ENCODE measurements around the gene PRKX. TPM values are rescaled to one million over a fixed set of nuclear protein-coding genes. Genes with fewer than 3 reads are reported as not detected.

The PRKX gene
- total and polyA plus RNA-seq, 5 donors: 1.6 to 6.4 (median 4.3) TPM

DNA sequence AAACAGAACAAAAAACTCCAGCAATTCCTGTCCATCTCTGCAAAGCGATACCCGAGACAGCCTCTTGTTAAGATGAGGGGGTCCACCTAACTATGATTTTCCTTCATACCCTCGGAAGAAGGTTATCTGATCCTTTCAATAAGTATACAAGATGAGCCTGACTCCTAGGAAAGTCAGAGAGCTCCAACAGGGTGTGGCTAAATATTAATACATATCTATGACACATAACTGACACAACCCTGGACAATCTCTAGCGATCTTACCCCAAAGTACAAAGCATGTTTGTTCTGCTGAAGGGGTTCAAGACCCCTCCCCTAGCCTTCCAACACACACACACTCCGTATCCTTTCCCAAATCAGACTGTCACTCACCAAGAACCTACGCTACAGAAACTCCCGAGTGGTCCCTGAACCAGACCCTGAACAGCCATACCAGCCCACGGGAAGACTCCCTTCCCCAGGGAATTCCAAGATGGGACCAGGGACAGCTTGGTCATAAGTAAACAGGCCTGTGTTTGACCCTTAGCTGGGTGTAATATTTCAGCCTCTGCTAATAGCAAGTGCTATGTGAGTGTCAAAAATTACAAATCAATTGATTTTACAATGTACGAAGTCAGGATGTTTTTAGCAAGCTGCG lies 110.3 kb downstream of the PRKX start:
- ATAC-seq (no peak), DNase-seq (no peak)
- H3K4me1 ChIP-seq (ENCODE audit: control insufficient read depth, insufficient read depth, low read length): no peaks in the 10 kb centered on the region
- no peak overlapping the region for H3K4me3 ChIP-seq (ENCODE audit: low read length)
- H3K9me3 ChIP-seq (ENCODE audit: control insufficient read depth, low read length): no peaks in the 10 kb centered on the region
- no peak overlapping the region for H3K27ac ChIP-seq (ENCODE audit: low read length)
- WGBS: 84% methylated on average over 10 of the region's 10 CpGs
- intact Hi-C loops (cut with DNase I): no loop called here
- no peaks in the 10 kb centered on the region for H3K27me3 ChIP-seq (ENCODE audit: control insufficient read depth, insufficient read depth)

- H3K4me1 ChIP-seq (ENCODE audit: control insufficient read depth, insufficient read depth, low read length): no peaks in the 10 kb centered on the region
- intact Hi-C loops (cut with DNase I): no loop called here
- 33% methylated on average over 7 of the region's 7 CpGs for WGBS
- no peaks in the 10 kb centered on the region for H3K27me3 ChIP-seq (ENCODE audit: control insufficient read depth, insufficient read depth)
- H3K9me3 ChIP-seq (ENCODE audit: control insufficient read depth, low read length): no peaks in the 10 kb centered on the region
- H3K27ac ChIP-seq (ENCODE audit: low read length): no peak overlapping the region
- DNase-seq (no peak), ATAC-seq (no peak)
- H3K4me3 ChIP-seq (ENCODE audit: low read length): no peak overlapping the region
These were observed 113.5 kb downstream of the PRKX start for GRCh38 chrX:3599802-3600430.

DNA sequence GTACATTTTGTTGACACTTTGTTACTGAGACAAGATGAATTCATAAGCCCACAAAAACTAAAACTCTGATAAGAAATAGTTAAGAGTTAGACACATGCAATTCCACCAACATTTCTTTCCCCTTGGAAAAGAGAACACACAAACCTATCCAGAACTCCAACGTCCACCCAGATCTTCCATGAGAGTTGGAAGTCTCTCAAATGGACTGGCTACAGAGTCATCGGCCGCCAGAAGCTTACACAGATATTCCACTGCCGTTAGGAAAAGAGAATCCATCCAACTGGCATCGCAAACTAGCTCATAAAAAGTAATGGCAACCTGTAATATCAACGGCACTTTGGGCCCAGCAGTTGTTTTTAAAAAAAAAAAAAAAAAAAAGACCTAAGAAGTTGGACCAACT lies 114.7 kb downstream of the PRKX start:
- intact Hi-C loops (cut with DNase I): no loop called here
- Histone ChIP-seq H3K9me3 (ENCODE audit: control insufficient read depth, low read length) (no peaks in the 10 kb centered on the region), H3K27ac (ENCODE audit: low read length) (no peak overlapping the region), H3K4me1 (ENCODE audit: control insufficient read depth, insufficient read depth, low read length) (no peaks in the 10 kb centered on the region), H3K27me3 (ENCODE audit: control insufficient read depth, insufficient read depth) (no peaks in the 10 kb centered on the region), H3K4me3 (ENCODE audit: low read length) (no peak overlapping the region)
- DNase-seq (no peak), ATAC-seq (peak; percentile 21 to 77)
- WGBS: 72% methylated on average over 6 of the region's 6 CpGs

- Histone ChIP-seq H3K27me3 (ENCODE audit: control insufficient read depth, insufficient read depth) (no peaks in the 10 kb centered on the region), H3K4me3 (ENCODE audit: low read length) (no peak overlapping the region), H3K27ac (ENCODE audit: low read length) (no peak overlapping the region), H3K4me1 (ENCODE audit: control insufficient read depth, insufficient read depth, low read length) (no peaks in the 10 kb centered on the region), H3K9me3 (ENCODE audit: control insufficient read depth, low read length) (no peaks in the 10 kb centered on the region)
- intact Hi-C loops (cut with DNase I): no loop called here
- ATAC-seq (no peak), DNase-seq (no peak)
- 100% methylated on average over 3 of the region's 3 CpGs for WGBS
These were observed 115.3 kb downstream of the PRKX start for GRCh38 chrX:3598046-3598605.

DNA sequence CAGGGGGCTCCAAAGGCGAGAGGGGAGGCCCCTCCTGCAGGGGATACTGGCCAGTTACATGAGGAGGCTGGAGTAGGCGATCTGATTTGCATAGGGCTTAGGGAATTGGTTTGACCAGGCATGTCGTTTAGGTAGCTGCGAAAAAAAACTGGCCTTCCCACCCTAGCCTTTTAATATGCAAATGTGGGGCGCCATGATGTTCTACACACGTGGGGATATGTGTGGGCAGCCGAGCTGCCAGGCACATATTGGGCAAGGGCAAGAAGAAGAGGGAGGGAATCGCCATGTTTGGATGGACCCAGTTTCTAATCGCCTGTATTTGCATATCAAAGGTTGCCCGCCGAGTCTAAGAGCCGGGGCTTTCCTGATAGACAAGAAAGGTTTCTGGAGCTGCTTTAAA lies 121.3 kb downstream of the PRKX start:
- ATAC-seq (no peak), DNase-seq (no peak)
- 41% methylated on average over 12 of the region's 12 CpGs for WGBS
- H3K4me1 ChIP-seq (ENCODE audit: control insufficient read depth, insufficient read depth, low read length): no peaks in the 10 kb centered on the region
- no peak overlapping the region for H3K27ac ChIP-seq (ENCODE audit: low read length)
- H3K27me3 ChIP-seq (ENCODE audit: control insufficient read depth, insufficient read depth): no peaks in the 10 kb centered on the region
- H3K9me3 ChIP-seq (ENCODE audit: control insufficient read depth, low read length): no peaks in the 10 kb centered on the region
- intact Hi-C loops (cut with DNase I): no loop called here
- H3K4me3 ChIP-seq (ENCODE audit: low read length): no peak overlapping the region

DNA sequence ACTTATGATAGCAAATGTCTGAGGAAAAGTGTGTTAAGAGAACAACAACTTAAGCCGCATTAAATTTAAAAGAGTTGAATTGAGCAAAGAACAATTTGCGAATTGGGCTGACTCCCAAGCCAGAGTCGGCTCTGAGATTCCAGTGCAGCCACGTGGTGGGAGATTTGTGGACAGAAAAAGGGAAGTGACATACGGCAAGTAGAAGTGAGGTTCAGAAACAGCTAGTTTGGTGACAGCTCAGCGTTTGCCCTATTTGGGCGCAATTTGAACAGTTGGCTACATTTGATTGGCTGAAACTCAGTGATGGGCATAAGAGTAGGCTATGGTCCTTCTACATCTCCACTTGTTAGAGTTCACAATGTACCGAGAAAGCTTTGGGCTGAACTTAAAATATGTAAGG lies 124.0 kb downstream of the PRKX start:
- DNase-seq (no peak), ATAC-seq (no peak)
- intact Hi-C loops (cut with DNase I): no loop called here
- Histone ChIP-seq H3K9me3 (ENCODE audit: control insufficient read depth, low read length) (no peaks in the 10 kb centered on the region), H3K27me3 (ENCODE audit: control insufficient read depth, insufficient read depth) (no peaks in the 10 kb centered on the region), H3K4me3 (ENCODE audit: low read length) (no peak overlapping the region), H3K27ac (ENCODE audit: low read length) (no peak overlapping the region), H3K4me1 (ENCODE audit: control insufficient read depth, insufficient read depth, low read length) (no peaks in the 10 kb centered on the region)
- 61% methylated on average over 8 of the region's 8 CpGs for WGBS

GRCh38 chrX:3585719-3586118 lies 127.7 kb downstream of the PRKX start:
- Histone ChIP-seq H3K27me3 (ENCODE audit: control insufficient read depth, insufficient read depth) (no peaks in the 10 kb centered on the region), H3K9me3 (ENCODE audit: control insufficient read depth, low read length) (no peaks in the 10 kb centered on the region), H3K4me3 (ENCODE audit: low read length) (no peak overlapping the region), H3K4me1 (ENCODE audit: control insufficient read depth, insufficient read depth, low read length) (no peaks in the 10 kb centered on the region), H3K27ac (ENCODE audit: low read length) (no peak overlapping the region)
- ATAC-seq (no peak), DNase-seq (no peak)
- intact Hi-C loops (cut with DNase I): no loop called here
- 71% methylated on average over 3 of the region's 3 CpGs for WGBS

DNA sequence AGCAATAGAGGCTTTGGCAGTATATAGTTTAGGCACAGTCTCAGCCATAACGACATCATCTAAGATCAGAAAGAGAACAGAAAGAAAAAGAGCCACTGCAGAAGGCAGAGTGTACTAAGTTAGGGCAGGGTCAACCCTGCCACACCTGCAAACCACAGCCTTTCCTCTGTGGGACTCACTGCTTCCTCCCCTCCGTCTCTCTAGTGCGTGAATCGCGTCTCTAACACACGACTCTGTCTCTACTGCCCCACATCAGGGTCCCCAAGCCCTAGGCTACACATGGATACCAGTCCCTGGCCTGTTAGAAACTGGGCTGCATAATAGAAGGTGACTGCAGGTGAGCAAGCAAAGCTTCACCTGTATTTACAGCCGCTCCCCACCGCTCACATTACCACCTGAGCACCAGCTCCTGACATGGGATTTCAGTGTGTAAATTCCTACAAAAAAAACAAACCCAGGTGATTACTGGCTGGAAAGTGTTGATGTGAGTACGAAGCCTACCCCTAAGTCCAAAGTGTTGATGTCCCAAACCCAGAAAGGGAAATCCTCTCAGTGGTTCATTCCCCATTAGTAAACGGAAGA lies 128.9 kb downstream of the PRKX start:
- WGBS: 78% methylated on average over 10 of the region's 10 CpGs
- Histone ChIP-seq H3K27ac (ENCODE audit: low read length) (no peak overlapping the region), H3K4me3 (ENCODE audit: low read length) (no peak overlapping the region), H3K4me1 (ENCODE audit: control insufficient read depth, insufficient read depth, low read length) (no peaks in the 10 kb centered on the region), H3K9me3 (ENCODE audit: control insufficient read depth, low read length) (no peaks in the 10 kb centered on the region), H3K27me3 (ENCODE audit: control insufficient read depth, insufficient read depth) (no peaks in the 10 kb centered on the region)
- ATAC-seq (no peak), DNase-seq (no peak)
- intact Hi-C loops (cut with DNase I): no loop called here

DNA sequence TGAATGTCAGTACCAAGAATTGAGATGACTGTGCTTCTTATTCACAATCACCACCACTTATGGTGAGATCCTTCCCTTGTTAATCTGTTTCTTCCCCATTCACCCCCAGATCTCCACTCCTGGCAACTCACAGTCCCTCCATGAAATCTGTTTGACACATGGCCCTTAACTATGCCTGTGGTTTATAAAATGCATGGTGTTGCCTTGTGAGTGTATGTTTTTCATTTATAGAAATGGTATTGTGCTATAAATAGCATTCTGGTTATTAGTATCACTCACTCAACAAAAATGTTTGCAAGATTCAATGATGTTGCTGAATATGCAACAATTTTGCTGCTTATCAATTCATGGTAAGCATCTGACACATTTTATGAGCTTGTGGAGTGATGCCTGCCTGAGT lies 131.0 kb downstream of the PRKX start:
- Histone ChIP-seq H3K4me1 (ENCODE audit: control insufficient read depth, insufficient read depth, low read length) (no peaks in the 10 kb centered on the region), H3K27me3 (ENCODE audit: control insufficient read depth, insufficient read depth) (no peaks in the 10 kb centered on the region), H3K4me3 (ENCODE audit: low read length) (no peak overlapping the region), H3K9me3 (ENCODE audit: control insufficient read depth, low read length) (no peaks in the 10 kb centered on the region), H3K27ac (ENCODE audit: low read length) (no peak overlapping the region)
- ATAC-seq: no peak
- intact Hi-C loops (cut with DNase I): no loop called here
- DNase-seq: no peak

DNA sequence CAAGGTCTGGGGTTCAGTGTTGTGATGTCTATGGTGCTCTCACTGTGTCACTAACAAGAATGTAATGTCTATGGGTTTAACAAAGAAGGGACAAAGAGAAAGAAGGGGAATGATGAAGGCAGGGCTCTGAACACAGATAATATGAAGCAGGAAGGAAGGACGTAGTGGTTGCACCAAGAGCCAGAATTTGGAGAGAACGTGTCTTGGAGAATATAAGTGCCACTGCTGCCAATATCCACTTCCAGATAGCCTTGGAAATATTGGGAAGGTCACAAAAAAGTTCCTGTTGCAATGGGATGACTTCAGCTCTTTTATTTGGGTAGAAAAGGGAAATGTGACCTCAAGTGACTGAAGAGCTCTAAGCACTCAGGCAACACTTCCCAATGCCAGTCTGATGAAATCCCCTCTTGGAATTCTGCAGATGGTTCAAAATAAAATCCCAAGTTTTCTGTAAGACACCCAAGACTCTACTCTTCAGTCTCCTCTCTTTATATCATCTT lies 131.8 kb downstream of the PRKX start:
- 53% methylated on average over 2 of the region's 2 CpGs for WGBS
- ATAC-seq: no peak
- H3K27ac ChIP-seq (ENCODE audit: low read length): no peak overlapping the region

DNA sequence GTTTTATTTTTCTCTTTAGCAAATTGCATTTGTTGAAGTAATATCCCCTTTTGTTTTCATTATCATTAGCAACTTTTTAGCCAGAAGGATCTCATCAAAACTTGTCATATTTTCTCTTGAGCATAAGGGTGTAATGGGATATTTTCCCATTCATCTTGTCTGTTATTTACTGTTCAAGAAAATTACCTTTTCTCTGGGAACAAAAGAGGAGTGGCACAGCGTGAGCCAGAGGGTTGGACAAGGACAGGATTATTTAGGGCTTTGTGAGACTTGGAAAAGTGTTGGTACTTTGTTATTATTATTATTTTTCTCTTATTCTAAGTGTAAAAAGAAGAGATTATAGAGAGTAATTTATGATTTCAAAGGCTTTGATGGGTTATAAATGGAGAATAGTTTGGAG lies 135.9 kb downstream of the PRKX start:
- DNase-seq: no peak
- no peaks in the 10 kb centered on the region for H3K27me3 ChIP-seq (ENCODE audit: control insufficient read depth, insufficient read depth)
- no peak overlapping the region for H3K4me3 ChIP-seq (ENCODE audit: low read length)
- intact Hi-C loops (cut with DNase I): no loop called here
- no peaks in the 10 kb centered on the region for H3K4me1 ChIP-seq (ENCODE audit: control insufficient read depth, insufficient read depth, low read length)
- no peak for ATAC-seq
- no peak overlapping the region for H3K27ac ChIP-seq (ENCODE audit: low read length)
- H3K9me3 ChIP-seq (ENCODE audit: control insufficient read depth, low read length): no peaks in the 10 kb centered on the region
- 64% methylated on average over 1 of the region's 1 CpG for WGBS

More for the DNA sequence above, 131.8 kb downstream of the PRKX start:
- H3K9me3 ChIP-seq (ENCODE audit: control insufficient read depth, low read length): no peaks in the 10 kb centered on the region
- no peak overlapping the region for H3K4me3 ChIP-seq (ENCODE audit: low read length)
- DNase-seq: no peak
- intact Hi-C loops (cut with DNase I): no loop called here
- H3K27me3 ChIP-seq (ENCODE audit: control insufficient read depth, insufficient read depth): no peaks in the 10 kb centered on the region
- no peaks in the 10 kb centered on the region for H3K4me1 ChIP-seq (ENCODE audit: control insufficient read depth, insufficient read depth, low read length)

Measured in right cardiac atrium (tissue), 5 donors.